ENCODE results near the gene SLC6A1.

- no peak for TF ChIP-seq CTCF (IDR thresholded peaks at IDR 0.05)
- TF ChIP-seq POLR2A (IDR thresholded peaks at IDR 0.05): no peak
- no peak for TF ChIP-seq POLR2AphosphoS5 (IDR thresholded peaks at IDR 0.05)
Observed at GRCh38 chr3:11022115-11022514, 29.6 kb downstream of the SLC6A1 start.
